DND-41 (cell line): Measurements from ENCODE around the gene YWHAQ.
A peak's percentile ranks its signal among the peaks of the same experiment; 100 is the strongest.

ENCODE experiments used
- ATAC-seq: fragments of 200-7000 bp; cut with Tn5 transposase; 3 replicates; pipeline ENCODE4 v1.9.1; 2021; ENCODE audit warnings: low read depth; ENCODE audit not compliant: insufficient read depth
- DNase-seq: peaks from one replicate; pipeline ENCODE4 v3.0.0-alpha.2; 2020
- H2AFZ ChIP-seq: 2 replicates; pipeline ENCODE4 v1.6.0; 2012; ENCODE audit warnings: low read depth, low read length
- H3K27ac ChIP-seq: 2 replicates; pipeline ENCODE4 v1.5.1; 2012; ENCODE audit warnings: low read length, inconsistent platforms
- H3K27me3 ChIP-seq: fragments of 200-600 bp; sonication (generic); 2 replicates; pipeline ENCODE4 v1.6.0; 2012; ENCODE audit warnings: low read length, mild to moderate bottlenecking, inconsistent platforms; ENCODE audit not compliant: insufficient read depth, poor library complexity
- H3K36me3 ChIP-seq: 2 replicates; pipeline ENCODE4 v1.5.1; 2012; ENCODE audit warnings: low read length, inconsistent platforms; ENCODE audit not compliant: insufficient read depth
- H3K4me1 ChIP-seq: 2 replicates; pipeline ENCODE4 v1.5.1; 2012; ENCODE audit warnings: mild to moderate bottlenecking, low read length; ENCODE audit not compliant: insufficient read depth
- H3K4me2 ChIP-seq: 2 replicates; pipeline ENCODE4 v1.6.0; 2012; ENCODE audit warnings: mild to moderate bottlenecking, moderate library complexity, low read length, inconsistent platforms; ENCODE audit not compliant: insufficient read depth
- H3K4me3 ChIP-seq, 2 experiments: fragments of 200-600 bp in 1 of 2; shearing (Covaris generic) in 1 of 2; 2 replicates each; pipeline ENCODE4 v1.5.1; 2012 to 2016; ENCODE audit warnings: inconsistent platforms in 2 of 2, low read length in 2 of 2, mild to moderate bottlenecking in 2 of 2, low read depth in 1 of 2, moderate library complexity in 1 of 2
- H3K79me2 ChIP-seq: 2 replicates; pipeline ENCODE4 v1.6.0; 2012; ENCODE audit warnings: low read length, inconsistent platforms; ENCODE audit not compliant: insufficient read depth
- H3K9ac ChIP-seq: 2 replicates; pipeline ENCODE4 v1.6.0; 2012; ENCODE audit warnings: low read depth, mild to moderate bottlenecking, inconsistent platforms, low read length, moderate library complexity
- H3K9me3 ChIP-seq: 2 replicates; pipeline ENCODE4 v1.5.1; 2012; ENCODE audit warnings: low read length, moderate library complexity, mild to moderate bottlenecking, inconsistent platforms; ENCODE audit not compliant: insufficient read depth, severe bottlenecking
- H4K20me1 ChIP-seq: 2 replicates; pipeline ENCODE4 v1.6.0; 2012; ENCODE audit warnings: low read length; ENCODE audit not compliant: insufficient read depth
- EZH2 ChIP-seq: IDR thresholded peaks from 3 replicates; pipeline ENCODE4 v1.6.1; 2012; ENCODE audit warnings: borderline replicate concordance, low read depth, mild to moderate bottlenecking, moderate library complexity, low read length, inconsistent platforms; ENCODE audit not compliant: severe bottlenecking
- TF ChIP-seq, protein P1 (sequence below): IDR thresholded peaks from 2 replicates; pipeline ENCODE4 v1.5.1; 2012; ENCODE audit warnings: borderline replicate concordance, low read length, moderate library complexity, mild to moderate bottlenecking; ENCODE audit not compliant: poor library complexity, severe bottlenecking; ENCODE audit errors: extremely low read depth

Gene YWHAQ

DNA sequence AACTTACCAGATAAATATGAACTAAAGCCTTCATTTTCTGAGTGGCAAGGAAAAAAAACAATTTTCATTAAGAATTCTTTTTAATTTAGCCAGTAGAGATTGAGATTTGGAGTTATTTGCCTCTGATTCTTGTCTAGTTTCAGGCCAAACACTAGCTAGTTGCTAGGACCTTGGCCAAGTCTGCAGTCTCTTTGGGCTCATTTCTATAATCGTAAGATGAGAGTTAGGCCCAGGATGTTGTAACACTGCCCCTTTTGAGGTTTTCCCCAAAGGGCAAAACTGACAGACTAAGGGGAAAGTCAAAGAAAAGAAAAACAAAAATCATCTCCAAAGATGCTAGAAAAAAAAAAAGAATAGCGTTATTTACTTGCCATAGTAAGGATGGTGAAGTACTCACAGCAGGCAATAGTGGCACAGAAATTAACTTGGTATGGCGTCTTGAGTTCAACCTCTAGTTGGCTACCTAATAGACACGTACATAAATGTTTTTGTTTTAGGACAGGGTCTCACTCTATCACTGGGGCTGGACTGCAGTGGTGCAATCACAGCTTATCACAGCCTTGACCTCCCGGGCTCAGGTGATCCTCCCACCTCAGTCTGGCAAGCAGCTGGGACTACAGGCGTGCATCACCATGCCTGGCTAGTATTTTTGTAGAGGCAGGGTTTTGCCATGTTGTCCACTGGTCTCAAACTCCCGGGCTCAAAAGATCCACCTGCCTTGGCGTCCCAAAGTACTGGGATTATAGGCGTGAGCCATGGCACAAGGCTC, 52.1 kb downstream of the YWHAQ start:
- Histone ChIP-seq H3K79me2 (no peaks in the 10 kb centered on the region), H3K4me1 (no peaks in the 10 kb centered on the region), H3K4me2 (no peak overlapping the region), H3K9me3 (no peaks in the 10 kb centered on the region), H3K27me3 (no peaks in the 10 kb centered on the region), H3K27ac (no peak overlapping the region), H3K9ac (no peak overlapping the region), H4K20me1 (no peaks in the 10 kb centered on the region), H3K4me3 (no peak overlapping the region), H3K36me3 (peaks cover 8% of the 10 kb centered on the region), H2AFZ (no peak overlapping the region)
- TF ChIP-seq, protein P1, sequence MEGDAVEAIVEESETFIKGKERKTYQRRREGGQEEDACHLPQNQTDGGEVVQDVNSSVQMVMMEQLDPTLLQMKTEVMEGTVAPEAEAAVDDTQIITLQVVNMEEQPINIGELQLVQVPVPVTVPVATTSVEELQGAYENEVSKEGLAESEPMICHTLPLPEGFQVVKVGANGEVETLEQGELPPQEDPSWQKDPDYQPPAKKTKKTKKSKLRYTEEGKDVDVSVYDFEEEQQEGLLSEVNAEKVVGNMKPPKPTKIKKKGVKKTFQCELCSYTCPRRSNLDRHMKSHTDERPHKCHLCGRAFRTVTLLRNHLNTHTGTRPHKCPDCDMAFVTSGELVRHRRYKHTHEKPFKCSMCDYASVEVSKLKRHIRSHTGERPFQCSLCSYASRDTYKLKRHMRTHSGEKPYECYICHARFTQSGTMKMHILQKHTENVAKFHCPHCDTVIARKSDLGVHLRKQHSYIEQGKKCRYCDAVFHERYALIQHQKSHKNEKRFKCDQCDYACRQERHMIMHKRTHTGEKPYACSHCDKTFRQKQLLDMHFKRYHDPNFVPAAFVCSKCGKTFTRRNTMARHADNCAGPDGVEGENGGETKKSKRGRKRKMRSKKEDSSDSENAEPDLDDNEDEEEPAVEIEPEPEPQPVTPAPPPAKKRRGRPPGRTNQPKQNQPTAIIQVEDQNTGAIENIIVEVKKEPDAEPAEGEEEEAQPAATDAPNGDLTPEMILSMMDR: no peak
- no peak for TF ChIP-seq EZH2
- ATAC-seq (peak; percentile 16; the same call in 1 of the 3 replicates), DNase-seq (no peak)

DNA sequence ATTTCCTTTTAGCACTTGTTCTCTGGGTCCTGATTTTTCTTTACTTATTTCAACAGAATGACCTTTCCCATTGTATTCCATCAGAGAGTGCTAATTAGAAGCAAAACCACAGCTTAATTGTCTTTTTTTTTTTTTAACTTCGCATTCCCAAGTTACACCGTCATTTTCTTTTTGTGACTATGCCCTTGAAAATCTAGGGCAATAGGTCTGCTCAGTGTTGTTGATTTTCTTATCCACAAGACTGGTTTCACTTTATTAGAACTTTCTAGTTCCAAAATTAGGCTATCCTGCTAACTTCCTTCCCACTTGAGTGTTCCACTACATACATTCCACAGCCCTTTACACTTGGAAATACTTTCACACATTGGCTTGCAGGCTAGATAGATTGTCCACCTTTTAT, 56.5 kb downstream of the YWHAQ start:
- H3K36me3 ChIP-seq: no peaks in the 10 kb centered on the region
- H3K27me3 ChIP-seq: no peaks in the 10 kb centered on the region
- H3K79me2 ChIP-seq: no peaks in the 10 kb centered on the region
- no peaks in the 10 kb centered on the region for H4K20me1 ChIP-seq
- no peak overlapping the region for H3K27ac ChIP-seq
- DNase-seq (no peak), ATAC-seq (no peak)
- no peaks in the 10 kb centered on the region for H3K9me3 ChIP-seq
- no peaks in the 10 kb centered on the region for H3K4me1 ChIP-seq
- no peak overlapping the region for H3K4me2 ChIP-seq
- H3K9ac ChIP-seq: no peak overlapping the region
- no peak overlapping the region for H2AFZ ChIP-seq
- no peak overlapping the region for H3K4me3 ChIP-seq
- TF ChIP-seq, protein P1: no peak

DNA sequence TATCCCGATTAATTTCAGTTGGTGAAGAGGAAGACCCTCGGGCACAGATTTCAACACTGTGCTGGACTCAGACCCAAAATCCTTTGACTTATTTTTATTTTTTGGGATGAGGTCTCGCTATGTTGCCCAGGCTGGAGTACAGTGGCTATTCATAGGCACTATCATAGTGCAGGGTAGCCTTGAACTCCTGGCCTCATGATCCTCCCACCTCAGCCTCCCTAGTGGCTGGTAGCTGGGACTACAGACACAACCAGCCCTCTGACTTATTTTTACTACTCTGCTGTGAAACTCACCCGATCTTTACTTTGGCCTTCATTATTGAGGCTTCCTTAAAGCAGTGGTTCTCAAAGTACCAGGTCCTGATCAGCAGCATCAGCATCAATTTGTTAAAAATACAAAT, 57.0 kb downstream of the YWHAQ start:
- Histone ChIP-seq H3K27ac (no peak overlapping the region), H4K20me1 (no peaks in the 10 kb centered on the region), H3K79me2 (no peaks in the 10 kb centered on the region), H3K27me3 (no peaks in the 10 kb centered on the region), H3K9ac (no peak overlapping the region), H3K36me3 (no peaks in the 10 kb centered on the region), H3K9me3 (no peaks in the 10 kb centered on the region), H3K4me3 (no peak overlapping the region), H3K4me2 (no peak overlapping the region), H2AFZ (no peak overlapping the region), H3K4me1 (no peaks in the 10 kb centered on the region)
- DNase-seq (no peak), ATAC-seq (0 out of 3 replicates have a peak, but pooled peaks have one; percentile 48)
- no peak for TF ChIP-seq EZH2
- TF ChIP-seq, protein P1: peak; percentile 21
